IMR-90 (cell line): Measurements from ENCODE around the gene ANKRD6. TPM values are rescaled to one million over a fixed set of nuclear protein-coding genes. Genes with fewer than 3 reads are reported as not detected.

Experiments
- ATAC-seq: fragments of 200-7000 bp; cut with Tn5 transposase; 2 replicates; pipeline ENCODE4 v1.9.1; 2020; ENCODE audit warnings: low read depth, mild to moderate bottlenecking, moderate library complexity
- BruUV-seq: library from RNA; stranded (reverse); fragments of 400-500 nt; replicated peaks from 2 replicates; lab custom pipeline; 2021; lab: Mats Ljungman, UMichigan
- CTCF ChIA-PET: fragments of 300-600 bp; formaldehyde crosslinking; extraction: SDS; loops from one replicate; lab custom pipeline; 2021; ENCODE audit warnings: antibody characterized with exemption; lab: Yijun Ruan, JAX
- POLR2A ChIA-PET: fragments of 300-600 bp; sonication (Branson Sonifier 250); formaldehyde crosslinking; loops from one replicate; lab custom pipeline; 2022; ENCODE audit warnings: antibody characterized with exemption; ENCODE audit not compliant: unreplicated experiment; lab: Charles Lee
- DNase-seq: peaks from one replicate; pipeline ENCODE4 v3.0.0; 2013
- H2AFZ ChIP-seq: replicated peaks from 2 replicates; pipeline ENCODE3; 2013; ENCODE audit warnings: low read length, mild to moderate bottlenecking; ENCODE audit not compliant: poor library complexity
- H2AK5ac ChIP-seq: 2 replicates; pipeline ENCODE4 v1.6.1; 2013; ENCODE audit warnings: low read depth, low read length, inconsistent platforms
- H2AK9ac ChIP-seq: replicated peaks from 2 replicates; pipeline ENCODE3; 2013; ENCODE audit warnings: mild to moderate bottlenecking, low read depth, low read length, moderate library complexity; ENCODE audit not compliant: poor library complexity
- H2BK120ac ChIP-seq: 2 replicates; pipeline ENCODE4 v1.6.1; 2013; ENCODE audit warnings: low read depth, low read length, inconsistent platforms
- H2BK15ac ChIP-seq: 3 replicates; pipeline ENCODE4 v1.6.1; 2013; ENCODE audit warnings: low read depth, low read length, inconsistent platforms
- H2BK20ac ChIP-seq: 2 replicates; pipeline ENCODE4 v1.6.1; 2013; ENCODE audit warnings: low read depth, mild to moderate bottlenecking, inconsistent platforms, low read length, moderate library complexity
- H2BK5ac ChIP-seq: 2 replicates; pipeline ENCODE4 v1.6.1; 2013; ENCODE audit warnings: mild to moderate bottlenecking, low read depth, low read length, inconsistent platforms; ENCODE audit not compliant: poor library complexity, severe bottlenecking
- H3K14ac ChIP-seq: replicated peaks from 2 replicates; pipeline ENCODE4 v1.6.1; 2013; ENCODE audit warnings: low read depth, low read length, inconsistent platforms
- H3K18ac ChIP-seq: 2 replicates; pipeline ENCODE4 v1.6.1; 2013; ENCODE audit warnings: low read depth, low read length, control low read depth
- H3K23ac ChIP-seq: 2 replicates; pipeline ENCODE4 v1.6.1; 2013; ENCODE audit warnings: low read depth, low read length, inconsistent platforms
- H3K27ac ChIP-seq: 2 replicates; pipeline ENCODE4 v1.5.1; 2013; ENCODE audit warnings: mild to moderate bottlenecking, control low read depth, low read length; ENCODE audit not compliant: insufficient read depth
- H3K27me3 ChIP-seq: 2 replicates; pipeline ENCODE4 v1.6.1; 2013; ENCODE audit warnings: low read length; ENCODE audit not compliant: control insufficient read depth, insufficient read depth
- H3K36me3 ChIP-seq: 2 replicates; pipeline ENCODE4 v1.6.1; 2013; ENCODE audit warnings: low read length, mixed read lengths; ENCODE audit not compliant: control insufficient read depth, insufficient read depth
- H3K4ac ChIP-seq: 2 replicates; pipeline ENCODE4 v1.6.1; 2013; ENCODE audit warnings: low read depth, low read length, inconsistent platforms
- H3K4me1 ChIP-seq: 2 replicates; pipeline ENCODE4 v1.6.1; 2013; ENCODE audit warnings: low read length, mixed read lengths; ENCODE audit not compliant: control insufficient read depth, insufficient read depth
- H3K4me2 ChIP-seq: 2 replicates; pipeline ENCODE4 v1.6.1; 2013; ENCODE audit warnings: low read depth, mild to moderate bottlenecking, control low read depth, low read length, moderate library complexity
- H3K4me3 ChIP-seq: 2 replicates; pipeline ENCODE4 v1.5.1; 2013; ENCODE audit warnings: low read depth, mild to moderate bottlenecking, control low read depth, low read length, moderate library complexity; ENCODE audit not compliant: insufficient read depth
- H3K56ac ChIP-seq: 2 replicates; pipeline ENCODE4 v1.6.1; 2013; ENCODE audit warnings: low read length, inconsistent platforms; ENCODE audit not compliant: insufficient read depth; ENCODE audit errors: extremely low read depth
- H3K79me1 ChIP-seq, 2 experiments: 2 replicates each; pipeline ENCODE4 v1.6.1; 2013; ENCODE audit warnings: low read length in 2 of 2, inconsistent platforms in 1 of 2, low read depth in 1 of 2
- H3K9ac ChIP-seq: 2 replicates; pipeline ENCODE4 v1.6.1; 2013; ENCODE audit warnings: low read depth, low read length, control low read depth
- H3K9me1 ChIP-seq: 2 replicates; pipeline ENCODE4 v1.6.1; 2013; ENCODE audit warnings: low read length, inconsistent platforms; ENCODE audit not compliant: insufficient read depth
- H3K9me3 ChIP-seq: 2 replicates; pipeline ENCODE4 v1.6.1; 2013; ENCODE audit warnings: low read length; ENCODE audit not compliant: control insufficient read depth, insufficient read depth
- H4K20me1 ChIP-seq: 2 replicates; pipeline ENCODE4 v1.6.1; 2013; ENCODE audit warnings: low read length, inconsistent platforms; ENCODE audit not compliant: insufficient read depth
- H4K5ac ChIP-seq: 2 replicates; pipeline ENCODE4 v1.6.1; 2013; ENCODE audit warnings: mild to moderate bottlenecking, low read depth, low read length, control low read depth
- H4K8ac ChIP-seq, 2 experiments: 2 replicates each; pipeline ENCODE4 v1.6.1; 2013; ENCODE audit warnings: low read depth in 2 of 2, low read length in 2 of 2, control low read depth in 1 of 2, inconsistent platforms in 1 of 2
- H4K91ac ChIP-seq: 2 replicates; pipeline ENCODE4 v1.6.1; 2013; ENCODE audit warnings: low read depth, low read length, inconsistent platforms; ENCODE audit not compliant: insufficient read depth
- BHLHE40 ChIP-seq: fragments of 150-350 bp; IDR thresholded peaks from 2 replicates; pipeline ENCODE4 v1.6.1; 2016; ENCODE audit warnings: mild to moderate bottlenecking, low read depth, low read length
- CEBPB ChIP-seq: IDR thresholded peaks from 2 replicates; pipeline ENCODE4 v1.6.1; 2012; ENCODE audit warnings: low read depth, low read length, improper control_type of control experiment
- CHD1 ChIP-seq: IDR thresholded peaks from 2 replicates; pipeline ENCODE4 v1.6.1; 2012; ENCODE audit warnings: low read depth, low read length, improper control_type of control experiment
- CTCF ChIP-seq: conservative IDR thresholded peaks from 2 replicates; pipeline ENCODE4 v1.5.1; 2012; ENCODE audit warnings: mild to moderate bottlenecking, low read depth, low read length, improper control_type of control experiment
- ELK1 ChIP-seq: fragments of 150-350 bp; IDR thresholded peaks from 2 replicates; pipeline ENCODE4 v1.6.1; 2016; ENCODE audit warnings: low read depth, mild to moderate bottlenecking, low read length, moderate library complexity, borderline replicate concordance
- FOS ChIP-seq: fragments of 150-350 bp; IDR thresholded peaks from 2 replicates; pipeline ENCODE4 v1.6.1; 2016; ENCODE audit warnings: low read depth, low read length
- MAFK ChIP-seq: IDR thresholded peaks from 2 replicates; pipeline ENCODE4 v1.6.1; 2012; ENCODE audit warnings: low read depth, low read length, improper control_type of control experiment
- MAZ ChIP-seq: IDR thresholded peaks from 2 replicates; pipeline ENCODE4 v1.6.1; 2012; ENCODE audit warnings: low read depth, mild to moderate bottlenecking, low read length, improper control_type of control experiment, moderate library complexity, borderline replicate concordance
- MXI1 ChIP-seq: IDR thresholded peaks from 2 replicates; pipeline ENCODE4 v1.6.1; 2012; ENCODE audit warnings: low read depth, mild to moderate bottlenecking, low read length, moderate library complexity, borderline replicate concordance
- NFE2L2 ChIP-seq: fragments of 150-350 bp; IDR thresholded peaks from 2 replicates; pipeline ENCODE4 v1.6.1; 2016; ENCODE audit warnings: low read depth, mild to moderate bottlenecking, low read length
- POLR2A ChIP-seq: IDR thresholded peaks from 2 replicates; pipeline ENCODE4 v1.6.1; 2012; ENCODE audit warnings: mild to moderate bottlenecking, low read depth, low read length
- RAD21 ChIP-seq: IDR thresholded peaks from 2 replicates; pipeline ENCODE4 v1.6.1; 2012; ENCODE audit warnings: low read length, improper control_type of control experiment
- RCOR1 ChIP-seq: IDR thresholded peaks from 2 replicates; pipeline ENCODE4 v1.6.1; 2012; ENCODE audit warnings: mild to moderate bottlenecking, low read length, improper control_type of control experiment; ENCODE audit not compliant: insufficient replicate concordance
- RFX5 ChIP-seq: IDR thresholded peaks from 2 replicates; pipeline ENCODE4 v1.8.0; 2012; ENCODE audit warnings: low read depth, mild to moderate bottlenecking, low read length, moderate library complexity
- SMC3 ChIP-seq: fragments of 150-350 bp; IDR thresholded peaks from 2 replicates; pipeline ENCODE4 v1.6.1; 2016; ENCODE audit warnings: low read depth, mild to moderate bottlenecking, antibody characterized with exemption, low read length, moderate library complexity
- USF2 ChIP-seq: fragments of 150-350 bp; IDR thresholded peaks from 2 replicates; pipeline ENCODE4 v1.6.1; 2017; ENCODE audit warnings: mild to moderate bottlenecking, antibody characterized with exemption, low read length, low read depth
- WGBS, 2 experiments: methylation state at CpG; one replicate each; pipeline versions ENCODE4 v1.1.5 to v1.1.7; 2013; ENCODE audit warnings: missing lambda C conversion rate in 2 of 2; ENCODE audit not compliant: insufficient read length in 1 of 2; ENCODE audit errors: extremely low coverage in 2 of 2; 5-methylcytosine and 5-hydroxymethylcytosine counted together
- dilution Hi-C: fragments of 300-500 bp; cut with HindIII; formaldehyde crosslinking; loops from one replicate; pipeline ENCODE4 v1.14.3; 2018; ENCODE audit warnings: low sequenced_read_pairs; ENCODE audit not compliant: unreplicated experiment
- in situ Hi-C: fragments of 300-500 bp; cut with MboI; formaldehyde crosslinking; loops from 3 replicates; pipeline ENCODE4 v1.14.3; 2019; ENCODE audit warnings: low sequenced_read_pairs, inconsistent platforms, mixed read lengths
- intact Hi-C: fragments of 100-400 bp; cut with micrococcal nuclease; formaldehyde crosslinking; loops from 2 replicates; pipeline ENCODE4 v1.10.0; 2022
- polyA plus RNA-seq, 3 experiments: library from polyadenylated mRNA; depleted of rRNA; stranded (reverse); fragments of >200 nt; gene quantifications; 2 replicates each; pipeline ENCODE4 v1.2.3, GENCODE V29; 2012; ENCODE audit warnings: low replicate concordance in 1 of 3
- total RNA-seq: library from RNA; depleted of rRNA; stranded (reverse); fragments of >200 nt; gene quantifications from 2 replicates; pipeline ENCODE4 v1.2.3, GENCODE V29; 2012

ANKRD6 gene
- total and polyA plus RNA-seq, 2 of the 4 experiments (the other 2 are of a cell fraction), result 0.12 to 0.18 TPM

- Histone ChIP-seq H3K56ac (no peak overlapping the region), H2BK15ac (no peak overlapping the region), H2AK5ac (no peak overlapping the region), H3K14ac (no peak overlapping the region), H3K9me1 (no peaks in the 10 kb centered on the region), H3K9me3 (no peaks in the 10 kb centered on the region), H3K9ac (no peak overlapping the region), H4K5ac (no peak overlapping the region), H2BK120ac (no peak overlapping the region), H2AFZ (no peak overlapping the region), H3K79me1 (no peaks in the 10 kb centered on the region), H4K8ac (no peak overlapping the region), H3K4me1 (no peaks in the 10 kb centered on the region), H4K91ac (no peak overlapping the region), H3K18ac (no peak overlapping the region), H3K27ac (no peak overlapping the region), H3K27me3 (peaks cover 5% of the 10 kb centered on the region), H2BK5ac (no peak overlapping the region), H2AK9ac (no peak overlapping the region), H3K4ac (no peak overlapping the region), H3K23ac (no peak overlapping the region), H2BK20ac (no peak overlapping the region), H3K4me2 (no peak overlapping the region), H3K36me3 (no peaks in the 10 kb centered on the region), H3K4me3 (no peak overlapping the region), H4K20me1 (no peaks in the 10 kb centered on the region)
- no TSS peak for BruUV-seq
- dilution Hi-C loops, result no loop called here
- POLR2A ChIA-PET, result no interaction called here
- DNase-seq (no peak), ATAC-seq (no peak)
- CTCF ChIA-PET, result no interaction called here
- in situ Hi-C loops, result no loop called here
- no CpG with 5 or more reads among the region's 3 CpGs for WGBS, 2 experiments
- intact Hi-C loops, result no loop called here
- TF ChIP-seq CHD1 (no peak), USF2 (no peak), RAD21 (no peak), RFX5 (no peak), MAZ (no peak), BHLHE40 (no peak), MAFK (no peak), RCOR1 (no peak), FOS (no peak), CTCF (no peak), SMC3 (no peak), ELK1 (no peak), MXI1 (no peak), POLR2A (no peak), NFE2L2 (no peak), CEBPB (no peak)
Observed at GRCh38 chr6:89400050-89400449, 32.9 kb upstream of the ANKRD6 start.
